BLaER1 treated with 17β-estradiol and CSF1 and Interleukin-3, amounts not matched to agents 10 nM and 100 nM (cell line): ENCODE data around the gene GRIP2.

Experiments used
- H3K27ac ChIP-seq, 11 experiments: shearing (Covaris generic); formaldehyde crosslinking; 2 replicates each; pipeline ENCODE4 v1.8.1; 2022
- H3K27me3 ChIP-seq, 11 experiments: shearing (Covaris generic); formaldehyde crosslinking; 2 replicates each; pipeline ENCODE4 v1.8.1; 2022
- H3K36me3 ChIP-seq, 11 experiments: shearing (Covaris generic); formaldehyde crosslinking; 2 replicates each; pipeline ENCODE4 v1.8.1; 2022
- H3K4me1 ChIP-seq, 10 experiments: shearing (Covaris generic); formaldehyde crosslinking; 2 replicates each; pipeline ENCODE4 v1.8.1; 2022
- H3K4me2 ChIP-seq, 11 experiments: shearing (Covaris generic); formaldehyde crosslinking; 2 replicates each; pipeline ENCODE4 v1.8.1; 2022
- H3K4me3 ChIP-seq, 10 experiments: shearing (Covaris generic); formaldehyde crosslinking; 2 replicates each; pipeline ENCODE4 v1.8.1; 2022
- H3K9ac ChIP-seq, 11 experiments: shearing (Covaris generic); formaldehyde crosslinking; 2 replicates each; pipeline ENCODE4 v1.8.1; 2022
- H3K9me3 ChIP-seq, 11 experiments: shearing (Covaris generic); formaldehyde crosslinking; replicated peaks in 1 of 11; 2 replicates each; pipeline ENCODE4 v1.8.1; 2022
- H4K20me1 ChIP-seq, 11 experiments: shearing (Covaris generic); formaldehyde crosslinking; 2 replicates each; pipeline ENCODE4 v1.8.1; 2022
- Cebpa-rat ChIP-seq, 11 experiments: shearing (Covaris generic); IDR thresholded peaks; 2 replicates each; pipeline ENCODE4 v1.8.1; 2022

GRIP2 gene

GRCh38 chr3:14531856-14532395, 8.2 kb downstream of the GRIP2 start:
- H4K20me1 ChIP-seq: no peaks in the 10 kb centered on the region; a peak in 3 of 22 replicates
- H3K9me3 ChIP-seq: peaks cover 0 to 8% (median 0%) of the 10 kb centered on the region in 11 experiments; a peak in 5 of 22 replicates
- no peak overlapping the region for H3K4me3 ChIP-seq
- H3K27me3 ChIP-seq: no peaks in the 10 kb centered on the region
- H3K36me3 ChIP-seq: no peaks in the 10 kb centered on the region
- H3K9ac ChIP-seq: no peak overlapping the region
- H3K4me2 ChIP-seq: no peak overlapping the region
- peaks cover 0 to 7% (median 0%) of the 10 kb centered on the region in 10 experiments; a peak in 2 of 20 replicates for H3K4me1 ChIP-seq
- TF ChIP-seq Cebpa-rat (IDR thresholded peaks at IDR 0.05): no peak
- no peak overlapping the region for H3K27ac ChIP-seq

- H3K9ac ChIP-seq: no peak overlapping the region
- H3K9me3 ChIP-seq: peaks cover 0 to 8% (median 0%) of the 10 kb centered on the region in 11 experiments; a peak in 5 of 22 replicates
- H3K4me1 ChIP-seq: no peaks in the 10 kb centered on the region
- H3K36me3 ChIP-seq: no peaks in the 10 kb centered on the region
- H3K4me3 ChIP-seq: no peak overlapping the region
- no peak for TF ChIP-seq Cebpa-rat (IDR thresholded peaks at IDR 0.05)
- peaks cover 0 to 6% (median 0%) of the 10 kb centered on the region in 11 experiments; a peak in 2 of 22 replicates for H4K20me1 ChIP-seq
- H3K27me3 ChIP-seq: no peaks in the 10 kb centered on the region
- no peak overlapping the region for H3K27ac ChIP-seq
- no peak overlapping the region for H3K4me2 ChIP-seq
Measured at GRCh38 chr3:14528081-14528480, 12.1 kb downstream of the GRIP2 start.

- 0 out of 22 replicates have a peak, but pooled peaks of 1 of the 11 experiments have one; percentile 9 for TF ChIP-seq Cebpa-rat (IDR thresholded peaks at IDR 0.05)
- peak overlapping the region in 1 of 11 experiments; percentile 5; a peak in 2 of 22 replicates for H3K4me2 ChIP-seq
- H3K9ac ChIP-seq: no peak overlapping the region
- no peak overlapping the region for H3K27ac ChIP-seq
- peaks cover 0 to 6% (median 0%) of the 10 kb centered on the region in 11 experiments; a peak in 1 of 22 replicates for H4K20me1 ChIP-seq
- H3K4me3 ChIP-seq: no peak overlapping the region
- H3K27me3 ChIP-seq: no peaks in the 10 kb centered on the region
- H3K36me3 ChIP-seq: no peaks in the 10 kb centered on the region
- H3K4me1 ChIP-seq: no peaks in the 10 kb centered on the region
- H3K9me3 ChIP-seq: peaks cover 0 to 8% (median 0%) of the 10 kb centered on the region in 11 experiments; a peak in 5 of 22 replicates
Measured at GRCh38 chr3:14525685-14526631, 14.2 kb downstream of the GRIP2 start.

- H3K27me3 ChIP-seq: no peaks in the 10 kb centered on the region
- H3K4me1 ChIP-seq: no peaks in the 10 kb centered on the region
- no peaks in the 10 kb centered on the region for H3K36me3 ChIP-seq
- no peak for TF ChIP-seq Cebpa-rat (IDR thresholded peaks at IDR 0.05)
- H3K9ac ChIP-seq: no peak overlapping the region
- no peak overlapping the region for H3K4me3 ChIP-seq
- no peak overlapping the region for H3K27ac ChIP-seq
- H3K4me2 ChIP-seq: no peak overlapping the region
- H4K20me1 ChIP-seq: peaks cover 0 to 11% (median 0%) of the 10 kb centered on the region in 11 experiments; a peak in 1 of 22 replicates
- peaks cover 0 to 7% (median 0%) of the 10 kb centered on the region in 11 experiments; a peak in 5 of 22 replicates for H3K9me3 ChIP-seq
Measured at GRCh38 chr3:14524920-14525660, 15.1 kb downstream of the GRIP2 start.

- no peaks in the 10 kb centered on the region for H3K9me3 ChIP-seq
- peaks cover 0 to 12% (median 0%) of the 10 kb centered on the region in 11 experiments; a peak in 1 of 22 replicates for H4K20me1 ChIP-seq
- no peak overlapping the region for H3K9ac ChIP-seq
- no peaks in the 10 kb centered on the region for H3K27me3 ChIP-seq
- no peaks in the 10 kb centered on the region for H3K36me3 ChIP-seq
- H3K4me1 ChIP-seq: no peaks in the 10 kb centered on the region
- no peak overlapping the region for H3K27ac ChIP-seq
- H3K4me3 ChIP-seq: no peak overlapping the region
- TF ChIP-seq Cebpa-rat (IDR thresholded peaks at IDR 0.05): no peak
- H3K4me2 ChIP-seq: no peak overlapping the region
Measured at GRCh38 chr3:14524311-14524711, 15.8 kb downstream of the GRIP2 start.

- Histone ChIP-seq H3K9ac (no peak overlapping the region), H4K20me1 (peaks cover 0 to 12% (median 0%) of the 10 kb centered on the region in 11 experiments; a peak in 1 of 22 replicates), H3K4me1 (no peaks in the 10 kb centered on the region), H3K4me3 (no peak overlapping the region), H3K27ac (no peak overlapping the region), H3K4me2 (no peak overlapping the region), H3K9me3 (no peaks in the 10 kb centered on the region), H3K27me3 (no peaks in the 10 kb centered on the region), H3K36me3 (no peaks in the 10 kb centered on the region)
- TF ChIP-seq Cebpa-rat (IDR thresholded peaks at IDR 0.05): no peak
Measured at GRCh38 chr3:14523792-14524191, 16.4 kb downstream of the GRIP2 start.

GRCh38 chr3:14522768-14523167, 17.4 kb downstream of the GRIP2 start:
- TF ChIP-seq Cebpa-rat (IDR thresholded peaks at IDR 0.05): no peak
- Histone ChIP-seq H3K9me3 (no peaks in the 10 kb centered on the region), H4K20me1 (peaks cover 0 to 18% (median 0%) of the 10 kb centered on the region in 11 experiments; a peak in 1 of 22 replicates), H3K4me1 (no peaks in the 10 kb centered on the region), H3K36me3 (no peaks in the 10 kb centered on the region), H3K4me2 (no peak overlapping the region), H3K4me3 (no peak overlapping the region), H3K27ac (no peak overlapping the region), H3K9ac (no peak overlapping the region), H3K27me3 (no peaks in the 10 kb centered on the region)

- TF ChIP-seq Cebpa-rat (IDR thresholded peaks at IDR 0.05): no peak
- H3K27ac ChIP-seq: no peak overlapping the region
- H3K4me3 ChIP-seq: no peak overlapping the region
- peaks cover 0 to 22% (median 0%) of the 10 kb centered on the region in 11 experiments; a peak in 1 of 22 replicates for H4K20me1 ChIP-seq
- H3K36me3 ChIP-seq: no peaks in the 10 kb centered on the region
- H3K4me2 ChIP-seq: no peak overlapping the region
- H3K27me3 ChIP-seq: no peaks in the 10 kb centered on the region
- H3K9me3 ChIP-seq: no peaks in the 10 kb centered on the region
- no peak overlapping the region for H3K9ac ChIP-seq
- H3K4me1 ChIP-seq: no peaks in the 10 kb centered on the region
Measured at GRCh38 chr3:14522129-14522691, 17.9 kb downstream of the GRIP2 start.
